ENCODE results near the gene TMEM72.
A peak's percentile ranks its signal among the peaks of the same experiment; 100 is the strongest.

TMEM72 gene

DNA sequence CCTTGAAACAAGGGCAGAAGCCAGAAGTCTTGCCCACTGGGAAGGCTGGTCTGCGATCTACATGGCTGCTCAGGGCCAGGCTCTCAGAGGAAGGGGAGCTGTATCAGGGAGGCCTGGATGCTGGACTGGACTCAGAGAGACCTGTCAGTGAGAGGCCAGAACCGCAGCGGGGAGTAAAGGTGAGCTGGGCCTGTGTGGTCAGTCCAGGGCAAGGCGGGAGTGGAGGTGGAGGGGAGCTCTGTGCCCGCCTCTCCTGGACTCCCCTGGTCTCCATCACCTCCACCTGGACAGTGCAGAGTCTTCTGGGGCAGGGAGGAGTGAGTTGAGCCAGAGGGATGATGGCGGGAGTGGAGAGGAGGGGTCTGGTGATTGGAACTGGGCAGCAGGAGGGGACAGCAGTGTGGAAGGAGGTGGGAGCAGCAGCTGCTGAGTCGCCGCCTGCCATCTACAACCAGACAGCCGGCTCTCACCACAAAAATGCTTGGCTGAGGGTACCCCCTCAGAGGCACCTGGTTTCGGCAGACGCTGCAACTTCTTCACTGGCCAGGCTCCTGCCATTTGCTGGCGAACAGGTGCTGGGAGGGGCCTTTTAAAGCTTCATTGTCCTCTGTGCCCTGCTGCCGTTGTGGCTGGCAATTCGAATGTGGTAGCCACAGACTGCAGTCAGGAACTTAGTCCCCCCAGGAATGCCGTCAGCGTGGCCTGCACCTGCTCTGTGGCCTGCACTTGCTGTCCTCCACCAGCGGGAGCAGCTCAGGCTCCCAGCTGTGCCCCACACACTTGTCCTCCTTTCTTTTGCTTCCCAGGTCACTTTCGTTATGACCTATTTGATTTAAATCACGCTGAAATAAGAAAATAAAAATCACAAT is 52.0 kb downstream of the TMEM72 start:
- Histone ChIP-seq H3K4me1 (peaks cover 34% of the 10 kb centered on the region), H3K27me3 (ENCODE audit: low read depth) (no peaks in the 10 kb centered on the region), H3K36me3 (replicated peaks) (no peaks in the 10 kb centered on the region), H3K4me3 (no peak overlapping the region), H3K9me3 (no peaks in the 10 kb centered on the region)
- DNase-seq (ENCODE audit: low spot score in 2 of 2), result peak in 1 of 2 experiments; percentile 46
- in situ Hi-C loops (cut with MboI; ENCODE audit: low sequenced_read_pairs), result no loop called here

DNA sequence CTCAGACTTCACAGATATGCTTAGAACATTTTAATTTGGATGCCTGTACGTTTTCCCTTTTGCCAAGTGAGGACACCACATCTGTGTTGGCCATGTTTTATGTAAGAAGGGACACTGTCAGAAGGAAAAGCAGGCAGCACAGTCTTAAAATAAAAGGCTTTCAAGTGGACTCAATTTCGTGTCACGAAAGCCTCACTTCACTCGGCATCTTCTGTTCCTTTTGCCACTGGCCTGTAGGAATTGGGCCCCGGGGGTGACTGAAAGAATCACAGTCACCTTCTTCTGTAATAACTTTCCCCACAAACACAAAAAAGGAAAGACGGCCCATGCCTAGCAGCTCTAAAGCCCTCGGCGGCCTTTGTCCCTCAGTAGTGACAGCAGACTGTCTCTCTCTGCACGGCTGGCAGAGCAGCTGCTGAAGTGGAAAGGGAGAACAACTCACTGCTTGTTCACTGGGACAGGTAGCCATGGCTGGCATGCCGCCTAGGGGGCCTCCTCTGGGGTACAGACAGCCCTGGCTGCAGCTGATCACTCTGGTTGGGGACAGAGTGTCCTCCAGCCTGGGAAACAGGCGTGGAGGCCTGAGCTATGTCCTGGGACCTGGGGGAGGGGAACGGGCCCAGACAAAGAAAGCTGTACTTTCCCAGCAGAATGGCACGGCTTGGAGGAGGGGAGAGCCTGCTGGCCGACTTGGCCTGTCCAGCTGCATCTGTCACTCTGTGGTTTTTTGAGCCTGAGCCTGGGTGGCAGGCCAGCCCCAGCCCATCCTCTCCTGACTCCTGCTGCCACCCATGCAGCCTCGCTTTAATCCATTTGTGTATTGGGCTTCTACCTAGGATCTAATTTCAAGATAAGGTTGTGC is 52.9 kb downstream of the TMEM72 start:
- H3K4me1 ChIP-seq, result peaks cover 28% of the 10 kb centered on the region
- no peaks in the 10 kb centered on the region for H3K9me3 ChIP-seq
- H3K27me3 ChIP-seq (ENCODE audit: low read depth), result no peaks in the 10 kb centered on the region
- in situ Hi-C loops (cut with MboI; ENCODE audit: low sequenced_read_pairs), result no loop called here
- DNase-seq (ENCODE audit: low spot score in 2 of 2), result peak in 1 of 2 experiments; percentile 76
- no peaks in the 10 kb centered on the region for H3K36me3 ChIP-seq (replicated peaks)
- H3K4me3 ChIP-seq, result no peak overlapping the region

DNA sequence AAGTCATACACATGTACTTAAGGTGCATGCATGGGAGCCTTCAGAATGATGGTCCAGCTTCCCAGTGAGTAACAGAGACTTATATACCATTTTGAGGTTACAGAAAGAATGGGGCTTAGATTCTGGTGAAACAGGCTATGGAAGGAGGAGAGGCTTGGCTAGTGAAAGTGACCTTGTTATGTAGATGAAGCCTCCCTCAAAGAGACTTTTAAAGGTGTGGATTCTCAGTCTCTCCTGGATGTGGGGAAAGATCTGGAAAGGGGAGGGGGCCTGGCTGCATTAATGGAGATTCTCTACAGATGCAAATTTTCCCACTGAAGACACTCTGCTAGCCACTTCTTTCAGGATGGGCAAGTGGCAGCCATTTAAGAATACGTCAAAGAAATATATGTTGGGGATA is 54.0 kb downstream of the TMEM72 start:
- H3K9me3 ChIP-seq, result no peaks in the 10 kb centered on the region
- no peak for DNase-seq (ENCODE audit: low spot score in 2 of 2)
- in situ Hi-C loops (cut with MboI; ENCODE audit: low sequenced_read_pairs), result no loop called here
- peaks cover 25% of the 10 kb centered on the region for H3K4me1 ChIP-seq
- no peaks in the 10 kb centered on the region for H3K27me3 ChIP-seq (ENCODE audit: low read depth)
- no peaks in the 10 kb centered on the region for H3K36me3 ChIP-seq (replicated peaks)
- H3K4me3 ChIP-seq, result no peak overlapping the region

DNA sequence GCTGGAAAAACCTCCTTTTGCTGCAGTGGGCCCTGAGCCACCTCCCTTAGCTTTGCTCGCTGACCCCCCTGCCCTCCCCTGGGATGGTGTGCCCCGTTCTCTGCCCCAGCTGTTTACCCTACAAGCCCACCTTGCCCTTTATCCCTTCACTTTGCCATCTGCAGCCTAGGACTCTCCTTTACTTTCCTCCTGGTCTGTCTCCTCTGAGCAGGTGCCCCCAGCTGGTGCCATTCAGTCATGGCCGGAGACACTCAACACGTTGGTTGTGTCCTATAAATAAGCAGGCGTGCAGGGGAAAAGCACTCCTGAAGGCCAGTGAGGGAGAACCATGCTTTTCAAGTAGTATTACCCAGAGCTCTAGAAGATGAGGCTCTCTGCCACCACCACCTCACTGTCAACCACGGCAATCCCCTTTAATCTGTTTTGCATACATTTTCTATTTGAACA is 54.5 kb downstream of the TMEM72 start:
- in situ Hi-C loops (cut with MboI; ENCODE audit: low sequenced_read_pairs), result no loop called here
- Histone ChIP-seq H3K9me3 (no peaks in the 10 kb centered on the region), H3K27me3 (ENCODE audit: low read depth) (no peaks in the 10 kb centered on the region), H3K4me3 (no peak overlapping the region), H3K36me3 (replicated peaks) (no peaks in the 10 kb centered on the region), H3K4me1 (peaks cover 19% of the 10 kb centered on the region)
- peak in 1 of 2 experiments; percentile 5 for DNase-seq (ENCODE audit: low spot score in 2 of 2)

DNA sequence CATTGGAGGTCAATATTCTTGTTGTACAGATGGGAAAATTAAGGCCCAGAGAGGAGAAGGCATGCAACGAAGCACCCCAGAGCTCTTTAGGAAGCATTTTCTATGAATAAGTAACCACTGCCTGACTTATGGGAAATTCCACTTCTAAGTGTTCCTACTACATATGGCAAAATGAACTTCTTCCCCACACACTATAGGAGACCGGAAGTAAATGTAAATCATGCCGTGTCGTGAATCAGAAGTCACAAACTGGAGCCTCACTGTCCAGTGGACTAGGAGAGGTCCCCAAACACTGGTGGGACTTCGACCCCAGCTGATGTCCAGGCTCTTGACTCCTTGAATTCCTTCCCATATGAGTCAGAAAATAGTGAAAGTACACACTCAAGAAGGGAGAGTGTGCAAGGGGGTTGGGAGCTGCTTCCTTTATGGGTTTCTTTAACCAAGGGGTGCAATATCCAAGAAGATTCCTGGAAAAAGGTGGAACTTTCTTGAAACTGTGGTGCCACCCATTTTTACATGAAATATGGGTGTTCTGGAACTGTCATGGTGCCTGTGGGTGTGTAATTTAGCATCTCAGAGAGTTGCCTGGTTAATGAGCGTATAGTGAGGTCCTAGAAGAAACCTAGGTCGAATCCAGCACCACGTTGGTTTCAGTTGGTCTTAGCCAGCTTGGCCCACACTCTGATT is 55.1 kb downstream of the TMEM72 start:
- H3K9me3 ChIP-seq, result no peaks in the 10 kb centered on the region
- in situ Hi-C loops (cut with MboI; ENCODE audit: low sequenced_read_pairs), result no loop called here
- H3K27me3 ChIP-seq (ENCODE audit: low read depth), result no peaks in the 10 kb centered on the region
- no peak overlapping the region for H3K4me3 ChIP-seq
- DNase-seq (ENCODE audit: low spot score in 2 of 2), result peak in 1 of 2 experiments; percentile 4
- H3K4me1 ChIP-seq, result peaks cover 19% of the 10 kb centered on the region
- H3K36me3 ChIP-seq (replicated peaks), result no peaks in the 10 kb centered on the region

DNA sequence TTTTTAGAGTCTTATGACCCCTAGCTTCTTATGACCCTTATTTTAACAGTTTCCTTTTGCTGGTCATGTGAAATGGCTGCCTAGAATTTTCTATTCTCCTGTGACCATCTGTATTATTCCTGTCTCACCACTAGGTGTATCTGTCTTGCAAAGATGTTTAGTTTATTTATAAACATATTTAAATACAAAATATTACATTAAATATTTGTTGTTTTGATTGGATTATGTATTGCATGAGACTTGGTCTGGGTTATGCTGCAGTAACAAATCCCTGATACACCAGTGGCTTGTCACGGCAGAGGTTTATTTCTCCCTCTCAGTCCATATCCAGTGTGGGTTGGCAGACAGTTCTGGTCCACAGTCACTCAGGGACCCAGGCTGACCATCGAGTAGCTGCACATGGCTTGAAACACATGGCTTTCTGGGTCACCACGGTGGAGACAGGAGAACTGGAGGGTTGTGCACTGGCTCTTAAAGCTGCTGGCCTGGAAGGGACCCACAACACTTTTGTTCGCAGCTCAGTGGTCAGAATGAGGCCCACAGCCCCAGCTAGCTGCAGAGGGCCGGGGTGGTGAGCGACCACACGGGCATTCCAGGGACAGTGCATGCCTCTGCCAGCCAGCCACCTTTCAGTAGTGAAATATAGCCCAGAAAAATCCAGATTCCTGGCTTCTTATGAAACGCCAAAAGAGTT is 55.8 kb downstream of the TMEM72 start:
- in situ Hi-C loops (cut with MboI; ENCODE audit: low sequenced_read_pairs), result no loop called here
- Histone ChIP-seq H3K9me3 (no peaks in the 10 kb centered on the region), H3K4me3 (no peak overlapping the region), H3K4me1 (peaks cover 19% of the 10 kb centered on the region), H3K27me3 (ENCODE audit: low read depth) (no peaks in the 10 kb centered on the region), H3K36me3 (replicated peaks) (no peaks in the 10 kb centered on the region)
- DNase-seq (ENCODE audit: low spot score in 2 of 2), result no peak

DNA sequence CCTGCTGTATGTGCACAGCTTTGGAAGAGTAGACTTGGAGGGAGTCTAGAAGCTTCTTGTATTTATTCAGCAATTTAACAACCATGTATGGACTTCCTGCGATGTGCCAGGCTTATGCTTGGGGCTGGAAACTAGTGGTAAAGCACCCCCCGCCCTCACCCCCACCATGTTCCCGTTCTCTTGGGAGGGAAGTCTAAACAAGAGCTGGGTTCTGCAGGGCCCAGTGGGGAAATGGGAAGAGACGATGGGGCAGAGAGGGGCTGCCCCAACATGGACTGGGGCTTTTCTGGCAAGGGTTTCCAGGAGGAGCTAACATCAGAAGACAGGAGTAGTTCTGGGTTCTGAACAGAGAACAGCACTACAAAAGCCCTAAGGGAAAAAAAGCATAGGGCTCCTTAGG is 56.5 kb downstream of the TMEM72 start:
- Histone ChIP-seq H3K9me3 (no peaks in the 10 kb centered on the region), H3K36me3 (replicated peaks) (no peaks in the 10 kb centered on the region), H3K27me3 (ENCODE audit: low read depth) (no peaks in the 10 kb centered on the region), H3K4me1 (peaks cover 19% of the 10 kb centered on the region), H3K4me3 (no peak overlapping the region)
- in situ Hi-C loops (cut with MboI; ENCODE audit: low sequenced_read_pairs), result no loop called here
- DNase-seq (ENCODE audit: low spot score in 2 of 2), result no peak

DNA sequence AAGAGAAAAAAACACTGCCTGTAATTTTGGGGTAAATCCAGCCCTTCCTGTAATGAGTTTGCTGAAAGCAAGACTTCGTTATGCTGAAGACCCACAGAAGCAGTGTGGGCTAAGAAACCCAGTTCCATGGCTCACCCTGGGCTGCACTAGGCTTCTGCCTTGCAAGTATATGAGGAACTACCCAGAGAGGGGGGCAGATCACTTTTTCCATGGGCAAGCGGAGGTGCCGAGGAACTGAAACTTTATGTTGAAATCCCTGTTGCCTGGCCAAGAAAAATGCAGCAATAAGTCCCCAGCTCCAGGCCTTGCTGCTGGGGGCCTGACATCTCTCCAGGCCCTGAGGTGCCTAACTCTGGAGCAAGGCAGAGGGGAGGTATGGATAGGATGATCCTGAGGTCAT is 57.0 kb downstream of the TMEM72 start:
- in situ Hi-C loops (cut with MboI; ENCODE audit: low sequenced_read_pairs), result no loop called here
- peaks cover 19% of the 10 kb centered on the region for H3K4me1 ChIP-seq
- no peak for DNase-seq (ENCODE audit: low spot score in 2 of 2)

DNA sequence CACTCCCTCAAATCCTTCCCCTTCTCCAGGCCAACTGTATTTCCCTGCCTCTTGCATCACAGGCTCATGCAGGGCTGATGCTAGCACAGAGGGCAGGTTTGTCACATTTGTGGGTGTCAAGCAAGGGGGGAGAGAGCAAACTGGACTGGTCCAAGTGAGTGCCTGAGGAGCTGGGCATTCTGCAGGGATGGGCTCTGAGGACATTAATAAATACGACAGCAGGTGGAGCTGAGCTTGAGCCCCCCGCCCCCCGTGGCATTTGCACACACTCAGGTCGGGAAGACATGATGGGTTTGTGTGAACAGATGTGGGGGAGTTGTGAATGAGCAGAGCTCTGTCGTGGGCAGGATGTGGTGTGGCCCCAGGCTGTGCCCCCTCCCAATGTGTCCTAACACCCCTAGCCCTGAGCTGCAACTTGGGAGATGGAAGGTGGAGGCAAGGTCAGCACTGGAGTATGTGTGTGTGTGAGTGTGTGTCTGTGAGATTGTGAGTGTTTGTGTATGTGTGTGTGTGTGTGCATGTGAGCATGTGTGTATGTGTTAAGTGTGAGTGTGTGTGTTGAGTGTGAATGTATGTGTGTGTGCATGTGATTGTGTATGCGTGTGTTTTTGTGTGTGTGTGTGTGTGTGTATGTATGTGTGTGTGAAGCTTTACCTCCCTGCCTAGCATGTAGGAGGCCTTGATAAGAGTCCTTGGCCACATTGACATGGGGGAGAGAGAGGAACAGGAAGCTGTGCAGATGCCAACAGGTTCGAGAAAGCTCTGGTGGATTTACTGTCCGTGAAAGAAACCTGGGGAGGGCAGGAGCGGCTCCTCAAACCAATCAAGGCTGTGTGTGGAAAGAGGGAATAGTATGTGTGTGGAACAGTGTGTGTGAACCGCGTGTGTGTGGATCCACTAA is 57.6 kb downstream of the TMEM72 start:
- no peaks in the 10 kb centered on the region for H3K27me3 ChIP-seq (ENCODE audit: low read depth)
- H3K4me1 ChIP-seq, result peaks cover 19% of the 10 kb centered on the region
- no peaks in the 10 kb centered on the region for H3K36me3 ChIP-seq (replicated peaks)
- H3K9me3 ChIP-seq, result no peaks in the 10 kb centered on the region
- in situ Hi-C loops (cut with MboI; ENCODE audit: low sequenced_read_pairs), result no loop called here
- no peak overlapping the region for H3K4me3 ChIP-seq
- DNase-seq (ENCODE audit: low spot score in 2 of 2), result no peak

More for the DNA sequence above, 57.0 kb downstream of the TMEM72 start:
- Histone ChIP-seq H3K27me3 (ENCODE audit: low read depth) (no peaks in the 10 kb centered on the region), H3K4me3 (no peak overlapping the region), H3K9me3 (no peaks in the 10 kb centered on the region), H3K36me3 (replicated peaks) (no peaks in the 10 kb centered on the region)

DNA sequence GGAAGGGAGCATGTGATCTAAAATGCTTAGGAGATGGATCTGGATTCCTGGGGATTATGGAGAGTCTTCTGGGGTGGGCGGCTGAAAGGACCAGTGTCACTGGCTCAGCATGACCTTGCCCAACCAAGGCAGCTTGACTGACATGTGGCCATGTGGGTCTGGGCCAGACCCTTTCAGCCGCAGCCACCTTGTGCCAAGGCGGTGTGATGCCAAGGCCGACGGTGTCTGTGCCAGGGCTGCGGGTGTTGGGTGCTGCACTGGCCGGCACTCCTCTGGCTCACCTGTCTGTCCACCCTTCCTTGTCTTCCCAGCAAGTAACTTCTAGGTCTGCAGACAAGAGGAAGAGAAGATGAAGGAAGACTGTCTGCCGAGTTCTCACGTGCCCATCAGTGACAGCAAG is 58.7 kb downstream of the TMEM72 start:
- peaks cover 18% of the 10 kb centered on the region for H3K4me1 ChIP-seq

DNA sequence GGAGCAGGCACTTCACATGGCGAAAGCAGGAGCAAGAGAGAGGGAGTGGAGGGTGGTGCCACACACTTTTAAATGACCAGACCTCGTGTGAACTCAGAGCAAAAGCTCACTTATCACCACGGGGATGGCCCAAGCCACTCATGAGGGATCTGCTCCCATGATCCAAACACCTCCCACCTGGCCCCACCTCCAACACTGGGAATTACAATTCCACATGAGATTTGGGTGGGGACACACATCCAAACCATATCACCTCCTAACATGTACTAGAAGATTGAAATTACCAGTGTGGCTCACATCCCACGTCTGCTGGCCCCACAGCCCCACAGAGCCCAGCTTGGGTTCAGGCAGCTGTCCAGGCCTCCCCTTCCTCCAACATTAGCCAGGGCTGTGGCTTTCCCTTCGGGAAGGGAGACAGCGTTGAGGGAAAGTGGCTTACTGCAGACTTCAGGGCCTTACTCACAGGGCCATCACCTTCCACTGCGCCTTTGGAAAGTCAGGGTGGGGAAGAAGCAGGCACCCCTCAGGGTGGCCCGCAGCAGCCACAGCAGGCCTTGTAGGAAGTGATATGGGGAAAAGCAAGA is 59.8 kb downstream of the TMEM72 start:
- in situ Hi-C loops (cut with MboI; ENCODE audit: low sequenced_read_pairs), result no loop called here
- no peaks in the 10 kb centered on the region for H3K36me3 ChIP-seq (replicated peaks)
- H3K27me3 ChIP-seq (ENCODE audit: low read depth), result no peaks in the 10 kb centered on the region
- H3K4me1 ChIP-seq, result peaks cover 22% of the 10 kb centered on the region
- no peaks in the 10 kb centered on the region for H3K9me3 ChIP-seq
- no peak for DNase-seq (ENCODE audit: low spot score in 2 of 2)
- H3K4me3 ChIP-seq, result no peak overlapping the region

More for the DNA sequence above, 58.7 kb downstream of the TMEM72 start:
- no peak for DNase-seq (ENCODE audit: low spot score in 2 of 2)
- in situ Hi-C loops (cut with MboI; ENCODE audit: low sequenced_read_pairs), result no loop called here
- Histone ChIP-seq H3K36me3 (replicated peaks) (no peaks in the 10 kb centered on the region), H3K9me3 (no peaks in the 10 kb centered on the region), H3K4me3 (no peak overlapping the region), H3K27me3 (ENCODE audit: low read depth) (no peaks in the 10 kb centered on the region)

DNA sequence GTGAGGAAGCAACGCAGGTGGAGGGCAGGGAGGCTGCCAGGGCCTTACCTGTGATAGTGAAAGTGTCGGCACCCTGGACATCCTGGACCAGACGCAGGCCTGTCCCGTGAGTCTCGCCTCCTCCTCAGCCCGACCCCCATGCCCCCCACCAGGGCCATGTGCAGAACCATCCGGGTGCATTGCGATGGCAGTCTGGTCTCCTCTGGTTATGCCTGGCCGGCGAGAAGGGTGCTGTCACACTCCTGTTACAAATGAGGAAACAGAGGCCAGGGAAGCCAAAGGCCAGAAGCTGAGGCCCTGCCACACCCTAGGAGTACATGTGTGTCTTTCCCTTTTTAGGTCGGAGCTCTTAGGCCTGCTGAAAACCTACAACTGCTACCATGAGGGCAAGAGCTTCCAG is 60.3 kb downstream of the TMEM72 start:
- in situ Hi-C loops (cut with MboI; ENCODE audit: low sequenced_read_pairs), result no loop called here
- no peak overlapping the region for H3K4me3 ChIP-seq
- no peaks in the 10 kb centered on the region for H3K9me3 ChIP-seq
- no peaks in the 10 kb centered on the region for H3K27me3 ChIP-seq (ENCODE audit: low read depth)
- H3K4me1 ChIP-seq, result peaks cover 23% of the 10 kb centered on the region
- DNase-seq (ENCODE audit: low spot score in 2 of 2), result no peak
- H3K36me3 ChIP-seq (replicated peaks), result no peaks in the 10 kb centered on the region
